Measurements from ENCODE around the gene CSDE1.

Gene CSDE1

DNA sequence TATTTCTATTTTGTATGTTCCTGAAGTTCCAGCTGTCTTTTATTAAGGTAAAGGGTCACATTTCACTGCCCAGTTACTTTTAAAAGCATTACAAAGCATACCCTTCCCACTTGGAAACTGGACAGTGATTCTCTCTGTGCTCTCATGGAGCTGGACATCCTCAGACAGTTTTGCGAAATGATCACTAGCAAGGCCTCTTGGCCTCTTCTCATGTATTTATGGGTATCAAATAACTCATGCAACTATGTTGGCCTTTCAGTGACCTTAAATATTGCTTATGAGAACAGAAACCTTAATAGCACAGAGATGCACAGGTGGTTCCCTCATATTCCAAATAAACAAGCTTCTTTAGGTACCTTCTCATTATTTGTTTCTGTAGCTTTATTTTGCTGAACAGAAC is 54.5 kb downstream of the CSDE1 start:
- no peak for DNase-seq (ENCODE audit: extremely low read depth in 1 of 2, low read depth in 1 of 2)

DNA sequence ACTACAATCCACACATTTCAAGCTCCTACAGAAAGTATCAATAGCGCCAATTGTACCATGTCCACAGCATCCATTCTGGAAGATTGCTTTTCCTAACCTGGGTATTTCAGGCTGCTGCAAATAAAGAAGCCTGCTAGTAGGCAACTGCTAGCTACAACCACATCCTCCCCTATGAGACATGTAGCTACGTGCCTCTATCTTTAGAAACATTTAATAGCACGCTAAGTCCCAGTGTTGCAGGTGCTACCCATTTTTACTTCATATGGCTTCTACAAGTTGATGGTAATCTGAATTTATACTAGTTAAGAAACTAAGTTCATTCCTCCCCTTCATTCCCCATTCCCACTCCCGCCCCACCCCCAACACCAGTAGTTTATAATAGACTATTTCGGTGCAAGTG is 55.0 kb downstream of the CSDE1 start:
- DNase-seq (ENCODE audit: extremely low read depth in 1 of 2, low read depth in 1 of 2) = no peak

DNA sequence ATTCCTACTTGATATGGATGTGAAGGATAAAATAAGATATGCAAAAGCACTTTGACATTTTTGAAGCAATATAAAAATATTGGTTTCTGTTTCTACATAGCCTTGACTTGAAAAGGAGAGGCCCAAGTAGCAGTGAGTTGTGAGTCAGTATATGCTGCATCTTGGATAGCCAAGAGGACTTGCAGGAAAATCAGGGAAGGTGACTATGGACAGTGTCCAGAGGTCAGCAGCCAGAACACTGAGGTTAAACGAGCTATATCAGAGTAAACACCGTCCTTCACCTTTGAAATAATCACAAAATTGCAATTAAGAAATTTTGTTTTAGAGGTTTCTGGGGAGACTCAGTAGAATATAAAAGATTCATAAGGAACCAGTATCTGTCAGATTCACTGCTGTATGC is 55.9 kb downstream of the CSDE1 start:
- no peak for DNase-seq (ENCODE audit: extremely low read depth in 1 of 2, low read depth in 1 of 2)

DNA sequence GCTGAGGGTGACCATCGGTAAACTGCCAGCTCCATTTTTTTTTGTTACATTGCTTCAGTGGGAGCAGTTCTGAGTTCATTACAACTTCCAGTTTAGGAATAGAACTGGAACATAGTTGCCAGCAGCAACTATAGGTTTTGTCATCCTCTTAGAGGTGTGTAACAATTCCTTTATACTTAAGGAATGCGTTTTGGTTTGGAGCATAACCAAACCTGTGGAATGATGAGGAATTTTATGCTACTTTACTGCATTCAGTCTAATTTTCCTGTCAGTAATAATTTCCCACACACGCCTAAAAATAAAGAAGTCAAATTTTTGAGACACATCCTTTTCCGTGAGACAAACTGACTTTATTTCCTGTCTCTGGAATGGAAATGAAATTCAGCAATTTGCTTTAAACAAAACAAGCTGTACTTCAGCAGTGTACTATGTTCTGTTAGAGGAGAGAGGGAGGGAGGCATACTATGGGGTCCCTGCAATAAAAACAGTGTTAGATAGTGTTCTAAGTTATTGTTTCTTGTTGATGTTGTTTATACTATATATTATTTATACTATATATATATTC is 57.7 kb downstream of the CSDE1 start:
- DNase-seq (ENCODE audit: extremely low read depth in 1 of 2, low read depth in 1 of 2) = no peak

DNA sequence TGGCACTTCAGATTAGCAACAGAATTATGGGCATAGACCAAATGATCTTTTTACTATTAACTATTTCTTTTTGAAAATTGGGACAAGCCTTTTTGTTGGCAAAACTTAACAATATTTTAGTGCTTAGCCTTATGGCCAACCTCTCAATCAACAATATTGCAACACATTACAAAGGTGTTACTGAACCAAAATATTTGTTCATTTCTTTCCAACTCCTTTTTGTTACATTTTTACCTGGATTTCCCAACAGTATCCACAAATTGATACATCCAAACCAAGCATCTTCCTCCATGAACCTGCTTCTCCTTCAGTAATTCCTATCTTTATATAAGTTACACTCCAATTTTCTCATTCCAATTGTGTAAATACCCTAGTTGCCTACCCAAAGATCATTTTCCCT is 61.0 kb downstream of the CSDE1 start:
- no peak for DNase-seq (ENCODE audit: extremely low read depth in 1 of 2, low read depth in 1 of 2)

DNA sequence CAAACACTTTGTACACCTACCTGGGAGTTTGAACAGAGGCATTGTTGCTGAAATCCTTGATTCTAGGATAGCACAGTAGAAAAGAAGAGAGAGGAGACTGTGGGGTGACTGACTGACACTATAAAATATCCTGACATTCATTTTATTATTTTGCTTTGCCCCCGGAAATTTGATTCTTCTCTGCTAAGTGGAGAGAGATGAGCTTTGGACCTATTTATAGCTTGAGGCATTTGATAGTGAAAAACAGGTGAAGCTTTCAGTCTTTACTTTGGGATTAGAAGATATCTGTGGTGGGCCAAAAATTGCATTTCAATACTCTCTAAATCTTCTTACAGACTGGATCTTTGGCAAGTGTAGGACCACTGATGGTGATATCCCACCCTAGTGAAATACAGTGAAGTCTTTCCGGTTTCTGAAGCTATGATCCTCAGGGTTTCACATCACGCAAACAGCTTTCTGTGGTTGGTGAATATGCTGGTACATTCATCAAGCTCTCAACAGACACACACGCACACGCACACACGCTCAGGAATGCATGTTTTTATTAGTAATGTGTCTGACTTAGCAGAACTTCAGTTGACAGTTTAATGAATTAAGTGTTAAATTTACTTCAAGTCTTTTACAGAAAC is 62.2 kb downstream of the CSDE1 start, which contains the start of gene AMPD1:
AMPD1 (minus strand) TSS at position 117 of the 629 bp plus-strand sequence; CDS start at position 42, 75 bp downstream.
- no peak for DNase-seq (ENCODE audit: extremely low read depth in 1 of 2, low read depth in 1 of 2)

DNA sequence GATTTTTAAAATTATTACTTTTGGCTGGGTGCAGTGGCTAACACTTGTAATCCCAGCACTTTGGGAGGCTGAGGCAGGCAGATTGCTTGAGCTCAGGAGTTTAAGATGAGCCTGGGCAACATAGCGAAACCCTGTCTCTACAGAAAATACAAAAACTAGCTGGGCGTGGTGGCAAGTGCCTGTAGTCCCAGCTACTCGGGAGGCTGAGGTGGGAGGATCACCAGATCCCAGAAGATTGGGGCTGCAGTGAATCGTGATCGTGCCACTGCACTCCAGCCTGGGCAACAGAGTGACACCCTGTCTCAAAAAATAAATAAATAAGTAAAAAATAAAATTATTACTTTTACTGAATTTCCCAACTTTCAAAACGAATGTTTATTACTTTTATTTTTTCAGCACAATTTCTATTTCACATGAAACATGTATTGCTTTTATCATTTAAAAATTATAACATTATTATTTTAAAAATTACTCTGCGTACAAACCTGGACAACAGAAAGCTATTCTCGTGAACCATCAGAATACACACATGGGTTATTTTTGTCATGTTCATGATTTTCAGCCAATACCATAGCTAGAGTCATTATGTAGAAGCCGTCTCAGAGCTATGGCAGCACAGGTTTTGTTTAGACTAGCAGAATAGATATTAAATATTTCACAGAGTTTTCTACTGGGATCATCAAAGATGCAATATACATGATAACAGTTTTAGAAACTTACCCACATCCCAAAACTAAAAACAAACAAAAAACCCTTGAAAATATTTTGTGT is 63.1 kb downstream of the CSDE1 start:
- DNase-seq (ENCODE audit: extremely low read depth in 1 of 2, low read depth in 1 of 2) = no peak

DNA sequence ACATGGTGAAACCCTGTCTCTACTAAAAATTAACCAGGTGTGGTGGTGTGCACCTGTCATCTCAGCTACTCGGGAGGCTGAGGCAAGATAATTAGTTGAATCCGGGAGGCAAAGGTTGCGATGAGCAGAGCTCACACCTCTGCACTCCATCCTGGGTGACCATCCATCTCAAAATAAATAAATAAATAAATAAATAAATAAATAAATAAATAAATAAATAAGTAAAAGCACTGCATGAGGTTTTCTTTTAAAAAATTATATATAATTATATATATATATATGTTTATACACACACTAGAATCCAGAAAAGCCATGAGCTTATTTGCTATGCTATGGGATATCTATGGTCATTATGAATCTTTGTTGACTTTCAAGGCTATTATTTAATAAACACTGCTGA is 64.8 kb downstream of the CSDE1 start:
- DNase-seq (ENCODE audit: extremely low read depth in 1 of 2, low read depth in 1 of 2) = no peak

DNA sequence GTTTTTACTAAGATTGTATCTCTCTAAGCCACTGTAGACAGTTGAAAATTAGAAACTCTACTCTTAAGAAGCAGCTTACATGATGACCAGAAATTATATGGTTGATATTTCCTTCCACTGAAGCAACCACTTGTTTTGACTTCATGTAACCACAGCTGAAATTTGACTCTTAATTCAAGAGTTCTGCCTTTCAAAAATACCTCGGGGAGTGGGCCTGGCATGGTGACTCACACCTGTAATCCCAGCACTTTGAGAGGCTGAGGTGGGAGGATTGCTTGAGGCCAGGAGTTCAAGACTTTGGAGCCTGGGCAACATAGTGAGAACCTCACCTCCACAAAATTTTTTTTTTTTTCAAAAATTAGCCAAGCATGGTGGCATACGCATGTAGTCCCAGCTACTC is 66.7 kb downstream of the CSDE1 start:
- DNase-seq (ENCODE audit: extremely low read depth in 1 of 2, low read depth in 1 of 2) = no peak

DNA sequence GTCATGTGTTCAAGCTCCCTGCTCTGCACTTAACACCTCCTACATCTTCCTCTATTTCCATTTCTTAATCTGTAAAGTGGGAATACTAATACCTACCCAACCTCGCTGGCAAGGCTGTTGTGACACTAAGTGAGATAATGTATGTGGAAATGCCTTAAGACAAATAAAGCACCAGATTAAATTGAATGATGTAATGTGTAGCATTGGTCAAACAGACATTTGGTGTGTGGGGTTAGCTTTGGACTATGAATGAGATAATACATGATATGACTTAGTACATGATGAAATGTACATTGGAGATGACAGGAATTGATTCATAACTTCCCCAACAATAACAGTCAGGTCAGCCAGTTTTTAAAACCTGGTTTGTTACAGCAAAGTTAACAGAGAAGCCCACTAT is 67.6 kb downstream of the CSDE1 start:
- DNase-seq (ENCODE audit: extremely low read depth in 1 of 2, low read depth in 1 of 2) = no peak

DNA sequence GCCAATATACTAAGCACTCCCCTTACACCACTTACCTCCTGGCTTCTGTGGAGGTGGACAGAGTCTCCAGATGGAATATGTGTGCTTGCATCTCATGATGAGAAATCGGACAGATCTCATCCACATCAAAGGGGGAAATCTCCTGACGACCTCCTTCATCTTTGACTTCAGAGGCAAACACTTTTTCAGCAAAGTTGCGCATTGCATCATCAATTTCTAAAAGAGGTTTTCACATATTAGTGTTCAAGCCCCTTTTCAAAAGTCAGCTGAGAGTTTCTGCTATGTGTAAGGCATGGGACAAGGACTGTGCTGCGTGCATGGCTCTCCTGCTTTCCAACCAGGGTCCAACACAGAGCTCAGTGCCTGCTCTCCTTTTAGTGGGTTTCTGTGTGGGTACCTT is 69.3 kb downstream of the CSDE1 start:
- no peak for DNase-seq (ENCODE audit: extremely low read depth in 1 of 2, low read depth in 1 of 2)

DNA sequence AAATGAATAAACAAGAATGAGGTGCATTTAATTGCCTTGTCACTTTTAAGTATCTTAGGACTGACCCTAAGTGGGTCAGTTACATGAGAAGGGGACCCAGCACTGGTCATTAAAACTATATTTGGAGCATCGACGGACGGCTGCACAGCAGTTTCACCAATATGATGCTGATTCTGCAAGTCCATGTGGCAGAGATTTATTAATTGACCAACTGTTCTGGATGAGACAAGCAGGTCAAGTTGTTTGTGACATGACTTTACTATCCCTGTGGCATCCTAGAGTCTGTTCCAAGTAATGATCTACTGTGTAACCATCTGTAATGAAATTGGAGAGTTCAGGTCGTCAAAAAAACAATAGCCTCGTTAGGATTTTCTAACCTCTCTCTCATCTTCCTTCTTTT is 71.9 kb downstream of the CSDE1 start:
- no peak for DNase-seq (ENCODE audit: extremely low read depth in 1 of 2, low read depth in 1 of 2)

DNA sequence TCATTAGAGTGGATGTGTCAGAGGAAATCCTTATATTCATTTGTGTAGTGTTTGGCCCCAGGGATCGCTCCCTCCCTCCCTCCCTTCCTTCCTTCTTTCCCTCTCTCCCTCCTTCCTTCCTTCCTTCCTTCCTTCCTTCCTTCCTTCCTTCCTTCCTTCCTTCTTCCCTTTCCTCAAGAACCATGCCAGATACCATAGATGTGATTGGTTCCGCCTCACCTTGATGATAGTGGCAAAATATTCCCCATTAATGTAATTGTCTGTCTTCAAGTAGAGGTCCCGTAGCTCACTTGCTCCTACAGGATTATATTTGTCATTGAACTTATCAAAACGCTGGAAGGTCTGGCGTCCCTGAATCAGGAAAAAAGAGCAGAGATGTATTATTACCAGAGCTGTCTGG is 80.1 kb downstream of the CSDE1 start:
- no peak for DNase-seq (ENCODE audit: extremely low read depth in 1 of 2, low read depth in 1 of 2)

DNA sequence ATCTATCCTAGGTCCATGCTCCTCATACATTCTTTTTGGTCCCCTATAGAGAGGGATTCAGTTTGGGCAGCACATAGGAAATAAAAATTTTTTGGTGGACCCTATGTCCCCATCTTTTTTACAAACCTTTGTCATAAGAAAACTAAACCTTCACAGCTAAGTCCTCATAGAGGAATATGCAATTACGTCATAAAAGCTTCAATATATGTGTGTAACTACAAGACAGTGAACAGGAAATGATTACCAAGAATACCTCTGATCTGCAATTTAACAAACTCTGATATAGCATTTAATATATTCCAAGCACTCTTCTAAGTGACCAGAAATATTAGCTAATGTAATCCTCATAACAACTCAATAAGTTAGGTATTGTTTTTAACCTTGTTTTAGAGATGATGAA is 81.7 kb downstream of the CSDE1 start:
- no peak for DNase-seq (ENCODE audit: extremely low read depth in 1 of 2, low read depth in 1 of 2)

DNA sequence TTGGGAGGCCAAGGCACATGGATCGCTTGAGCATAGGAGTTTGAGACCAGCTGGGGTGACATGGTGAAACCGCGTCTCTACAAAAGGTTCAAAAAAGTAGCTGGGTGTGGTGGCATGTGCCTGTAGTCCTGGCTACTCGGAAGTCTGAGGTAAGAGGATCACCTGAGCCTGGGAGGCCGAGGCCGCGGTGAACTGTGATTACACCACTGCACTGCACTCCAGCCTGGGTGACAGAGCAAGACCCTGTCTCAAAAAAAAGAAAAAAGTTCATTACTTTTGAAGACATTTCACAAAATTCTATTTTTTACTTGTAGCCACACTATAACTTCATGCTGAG is 85.9 kb downstream of the CSDE1 start:
- DNase-seq (ENCODE audit: extremely low read depth in 1 of 2, low read depth in 1 of 2) = no peak

DNA sequence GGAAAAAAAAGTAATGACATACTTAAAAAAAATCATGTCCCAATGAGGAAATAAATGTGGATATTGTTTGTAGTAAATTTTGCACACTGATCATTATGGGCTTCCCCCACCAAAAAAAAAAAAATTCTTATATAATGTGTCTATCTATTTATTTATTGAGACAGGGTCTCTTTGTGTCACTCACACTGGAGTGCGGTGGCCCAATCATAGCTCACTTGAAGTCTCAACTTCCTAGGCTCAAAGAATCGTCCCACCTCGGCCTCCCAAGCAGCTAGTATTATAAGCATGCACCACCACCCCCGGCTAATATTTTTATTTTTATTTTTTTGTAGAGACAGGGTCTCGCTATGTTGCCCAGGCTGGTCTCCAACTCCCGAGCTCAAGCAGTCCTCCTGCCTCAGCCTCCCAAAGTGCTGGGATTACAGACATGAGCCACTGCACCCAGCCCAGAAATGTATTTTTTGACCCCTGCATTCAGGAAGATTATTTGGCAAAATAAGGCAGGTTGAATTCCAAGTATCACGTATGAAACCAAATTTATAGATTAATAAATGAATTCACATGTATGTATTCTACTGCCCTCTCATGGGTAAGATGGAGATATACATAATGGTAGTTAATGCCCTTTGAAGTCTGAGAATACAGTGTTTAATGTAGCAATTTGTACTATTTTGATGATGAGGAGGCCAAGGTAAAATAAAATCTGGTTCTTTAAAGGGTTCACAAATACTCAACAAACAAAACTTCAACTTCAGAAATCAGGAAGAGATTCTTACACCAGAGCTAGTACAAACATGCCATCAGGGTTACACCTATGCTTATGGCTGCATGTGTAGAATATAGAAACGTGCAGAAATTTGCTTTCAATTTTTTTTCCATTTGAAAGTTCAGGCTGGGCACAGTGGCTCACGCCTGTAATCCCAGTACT is 86.5 kb downstream of the CSDE1 start:
- DNase-seq (ENCODE audit: extremely low read depth in 1 of 2, low read depth in 1 of 2) = no peak

DNA sequence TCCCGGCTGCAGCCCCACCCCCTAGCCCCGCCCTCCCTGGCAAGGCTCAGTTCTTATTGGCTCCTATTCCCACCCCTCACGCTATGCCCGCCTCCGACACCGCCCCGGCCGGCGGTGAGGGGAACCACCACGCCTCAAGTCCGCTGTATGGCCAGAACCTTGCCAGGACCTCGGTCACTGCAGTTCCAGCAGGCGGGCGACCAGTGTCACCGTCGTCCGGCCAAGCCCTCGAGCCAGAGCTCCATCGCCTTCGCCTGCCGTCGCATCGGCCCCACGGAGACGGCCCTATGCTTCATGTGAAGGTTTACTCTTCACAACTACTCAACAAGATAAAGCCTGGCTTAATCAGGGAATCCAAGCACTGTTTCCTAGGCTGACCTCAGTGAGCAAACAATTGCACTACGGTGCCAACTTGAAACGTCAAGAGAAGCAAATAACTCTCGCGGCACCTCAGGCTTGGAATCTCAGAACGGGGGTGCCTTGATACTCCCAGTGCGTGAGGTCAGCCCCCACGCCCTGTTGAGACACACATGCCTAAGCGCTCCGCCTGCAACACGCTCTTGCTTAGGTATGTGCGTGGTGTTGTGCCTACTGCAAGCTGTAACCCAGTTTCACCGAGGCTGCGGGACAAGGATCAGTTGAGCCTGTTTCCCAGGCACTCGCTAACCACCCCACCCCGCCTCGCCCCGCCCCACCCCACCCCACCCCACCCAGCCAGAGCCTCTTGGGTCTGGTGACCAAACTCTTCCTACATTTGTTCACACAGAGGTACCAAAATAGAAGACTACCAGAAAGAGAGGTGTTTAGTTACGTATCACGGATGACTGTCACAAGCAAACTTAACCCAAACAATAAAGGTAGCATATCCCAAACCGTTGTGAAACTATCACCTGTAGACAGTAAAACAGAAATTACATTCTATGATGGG is 87.4 kb downstream of the CSDE1 start:
- DNase-seq (ENCODE audit: extremely low read depth in 1 of 2, low read depth in 1 of 2) = peak; percentile 66 to 83

DNA sequence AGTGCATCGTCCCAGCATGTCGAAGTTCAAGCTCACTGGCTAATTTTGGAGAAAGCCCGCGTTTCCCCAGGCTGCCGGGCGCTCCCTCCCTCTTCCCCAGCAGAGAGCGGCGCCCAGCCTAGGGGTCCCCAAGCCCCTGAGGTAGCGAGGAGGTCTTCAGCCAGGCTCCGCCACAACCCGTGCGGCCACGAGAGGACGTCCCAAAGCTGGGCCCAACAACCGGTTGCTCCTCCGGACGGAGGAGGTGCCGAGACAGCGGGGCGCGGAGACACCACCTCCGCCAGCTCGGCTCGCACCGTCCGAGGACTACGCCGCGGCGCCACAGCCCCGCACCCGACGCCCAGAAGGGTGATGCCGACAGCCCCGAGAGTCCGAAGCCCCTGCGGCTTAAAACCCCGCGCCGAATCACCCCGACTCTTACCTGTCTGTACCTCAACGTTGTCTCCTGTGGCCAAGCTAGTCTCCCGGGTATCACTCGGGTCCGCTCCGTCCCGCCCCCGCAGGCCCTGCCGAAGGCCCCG is 88.2 kb downstream of the CSDE1 start, which contains the start of gene DENND2C:
DENND2C (minus strand) TSS at position 488 of the 521 bp plus-strand sequence. CDS start 44,065 bp downstream, outside the sequence.
- no peak for DNase-seq (ENCODE audit: extremely low read depth in 1 of 2, low read depth in 1 of 2)

DNA sequence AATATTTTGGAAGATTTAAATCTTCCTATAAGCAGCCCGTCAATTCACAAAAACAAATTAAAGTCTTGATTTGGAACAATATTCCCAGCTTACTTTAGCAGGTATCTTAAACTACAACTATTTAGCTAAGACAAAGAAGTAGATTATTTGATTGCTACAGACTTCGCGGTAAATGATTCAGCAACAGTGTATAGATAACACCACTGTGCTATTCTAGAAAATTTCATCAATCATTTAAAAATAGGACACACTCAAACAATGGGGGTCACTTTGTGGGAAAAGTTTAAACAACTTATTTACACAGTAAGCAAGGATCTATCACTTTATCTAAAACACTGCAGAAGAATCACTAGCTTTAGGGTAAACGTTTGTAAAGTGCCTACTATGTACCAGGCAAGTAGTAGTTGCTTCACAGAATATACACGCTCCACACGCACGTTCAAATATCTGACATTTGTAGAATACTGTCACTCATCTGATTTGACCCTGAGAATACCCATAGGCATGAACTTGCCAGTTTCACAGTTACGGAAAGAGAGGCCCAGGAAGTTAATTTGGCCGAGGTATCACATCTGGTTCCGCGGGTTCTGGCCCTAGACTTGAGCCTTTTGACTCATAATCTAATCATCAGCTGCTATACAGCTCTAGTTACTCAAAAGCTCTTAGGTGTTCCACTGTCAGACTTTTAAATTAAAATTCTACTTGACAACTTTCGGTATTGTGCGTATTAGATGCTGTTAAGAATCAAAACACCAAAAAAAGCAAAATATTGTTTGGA is 88.8 kb downstream of the CSDE1 start:
- no peak for DNase-seq (ENCODE audit: extremely low read depth in 1 of 2, low read depth in 1 of 2)
